Fibroblast of villous mesenchyme (primary cell): ENCODE results near the gene MCAM. TPM values are rescaled to one million over a fixed set of nuclear protein-coding genes. Genes with fewer than 3 reads are reported as not detected.

Source experiments
- DNase-seq: peaks from one replicate; pipeline ENCODE4 v3.0.0-alpha.2; 2010; ENCODE audit warnings: low read depth
- H3K4me3 ChIP-seq: 2 replicates; pipeline ENCODE4 v1.5.1; 2011; ENCODE audit warnings: low read depth, mild to moderate bottlenecking, low read length
- total RNA-seq: library from RNA; depleted of rRNA; stranded (reverse); fragments of >200 nt; gene quantifications from 2 replicates; pipeline ENCODE4 v1.2.3, GENCODE V29; 2012
- TF ChIP-seq, protein P1 (sequence below): IDR thresholded peaks from 2 replicates; pipeline ENCODE4 v1.5.1; 2012; ENCODE audit warnings: low read depth, mild to moderate bottlenecking, low read length; ENCODE audit not compliant: insufficient read depth

The MCAM gene, protein sequence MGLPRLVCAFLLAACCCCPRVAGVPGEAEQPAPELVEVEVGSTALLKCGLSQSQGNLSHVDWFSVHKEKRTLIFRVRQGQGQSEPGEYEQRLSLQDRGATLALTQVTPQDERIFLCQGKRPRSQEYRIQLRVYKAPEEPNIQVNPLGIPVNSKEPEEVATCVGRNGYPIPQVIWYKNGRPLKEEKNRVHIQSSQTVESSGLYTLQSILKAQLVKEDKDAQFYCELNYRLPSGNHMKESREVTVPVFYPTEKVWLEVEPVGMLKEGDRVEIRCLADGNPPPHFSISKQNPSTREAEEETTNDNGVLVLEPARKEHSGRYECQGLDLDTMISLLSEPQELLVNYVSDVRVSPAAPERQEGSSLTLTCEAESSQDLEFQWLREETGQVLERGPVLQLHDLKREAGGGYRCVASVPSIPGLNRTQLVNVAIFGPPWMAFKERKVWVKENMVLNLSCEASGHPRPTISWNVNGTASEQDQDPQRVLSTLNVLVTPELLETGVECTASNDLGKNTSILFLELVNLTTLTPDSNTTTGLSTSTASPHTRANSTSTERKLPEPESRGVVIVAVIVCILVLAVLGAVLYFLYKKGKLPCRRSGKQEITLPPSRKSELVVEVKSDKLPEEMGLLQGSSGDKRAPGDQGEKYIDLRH
- total RNA-seq, result 77.3 and 86.4 TPM in 2 replicates

GRCh38 chr11:119316729-119317591, at the start of gene MCAM:
Gene MCAM (minus strand): TSS chr11:119317130. CDS start chr11:119317101, 29 bp downstream.
- peak; percentile 45 for DNase-seq
- peak within 1 kb of the TSS; percentile 64 for H3K4me3 ChIP-seq
- TF ChIP-seq, protein P1, sequence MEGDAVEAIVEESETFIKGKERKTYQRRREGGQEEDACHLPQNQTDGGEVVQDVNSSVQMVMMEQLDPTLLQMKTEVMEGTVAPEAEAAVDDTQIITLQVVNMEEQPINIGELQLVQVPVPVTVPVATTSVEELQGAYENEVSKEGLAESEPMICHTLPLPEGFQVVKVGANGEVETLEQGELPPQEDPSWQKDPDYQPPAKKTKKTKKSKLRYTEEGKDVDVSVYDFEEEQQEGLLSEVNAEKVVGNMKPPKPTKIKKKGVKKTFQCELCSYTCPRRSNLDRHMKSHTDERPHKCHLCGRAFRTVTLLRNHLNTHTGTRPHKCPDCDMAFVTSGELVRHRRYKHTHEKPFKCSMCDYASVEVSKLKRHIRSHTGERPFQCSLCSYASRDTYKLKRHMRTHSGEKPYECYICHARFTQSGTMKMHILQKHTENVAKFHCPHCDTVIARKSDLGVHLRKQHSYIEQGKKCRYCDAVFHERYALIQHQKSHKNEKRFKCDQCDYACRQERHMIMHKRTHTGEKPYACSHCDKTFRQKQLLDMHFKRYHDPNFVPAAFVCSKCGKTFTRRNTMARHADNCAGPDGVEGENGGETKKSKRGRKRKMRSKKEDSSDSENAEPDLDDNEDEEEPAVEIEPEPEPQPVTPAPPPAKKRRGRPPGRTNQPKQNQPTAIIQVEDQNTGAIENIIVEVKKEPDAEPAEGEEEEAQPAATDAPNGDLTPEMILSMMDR, result no peak

GRCh38 chr11:119365071-119365591, 48.2 kb upstream of the MCAM start:
- no peak for DNase-seq
- TF ChIP-seq, protein P1, result no peak
- no peak overlapping the region for H3K4me3 ChIP-seq

DNA sequence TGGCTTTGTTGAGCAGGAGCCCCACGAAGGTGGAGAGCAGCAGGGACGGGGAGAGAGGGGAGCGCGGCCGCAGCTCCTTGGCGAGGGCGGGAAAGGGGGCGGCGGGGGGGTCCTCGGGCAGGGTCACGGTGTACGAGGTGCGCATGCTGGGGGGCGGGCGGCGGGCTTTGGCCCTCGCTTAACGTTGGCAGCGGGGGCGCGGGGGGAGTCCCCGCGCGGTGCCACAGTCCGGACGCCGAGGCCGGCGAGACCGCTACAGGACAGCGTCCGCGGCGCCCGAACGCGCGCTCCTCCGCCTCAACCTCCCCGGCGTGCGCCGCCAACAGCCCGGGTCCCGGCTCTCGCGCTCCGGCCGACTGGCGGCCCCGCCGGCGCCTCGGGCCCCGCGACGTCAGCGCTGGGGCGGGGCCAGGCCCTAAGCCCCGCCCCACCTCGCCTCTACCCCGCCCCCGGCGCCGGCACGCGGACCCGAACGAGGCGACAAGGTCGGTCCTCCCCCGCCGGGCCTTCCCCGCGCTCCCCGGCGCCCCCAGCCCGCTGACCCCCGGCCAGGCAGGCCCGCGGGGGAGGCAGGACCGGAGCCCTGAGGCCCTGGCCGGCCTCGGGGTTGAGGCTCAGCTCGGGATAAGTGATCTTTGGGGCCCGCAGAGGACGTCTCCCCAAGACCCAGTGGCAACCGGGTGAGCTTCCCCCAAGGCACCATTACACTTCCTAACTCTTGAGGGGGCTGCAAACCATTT, 47.1 kb upstream of the MCAM start:
- TF ChIP-seq, protein P1, result no peak
- H3K4me3 ChIP-seq, result peak overlapping the region; percentile 43
- DNase-seq, result peak; percentile 33

DNA sequence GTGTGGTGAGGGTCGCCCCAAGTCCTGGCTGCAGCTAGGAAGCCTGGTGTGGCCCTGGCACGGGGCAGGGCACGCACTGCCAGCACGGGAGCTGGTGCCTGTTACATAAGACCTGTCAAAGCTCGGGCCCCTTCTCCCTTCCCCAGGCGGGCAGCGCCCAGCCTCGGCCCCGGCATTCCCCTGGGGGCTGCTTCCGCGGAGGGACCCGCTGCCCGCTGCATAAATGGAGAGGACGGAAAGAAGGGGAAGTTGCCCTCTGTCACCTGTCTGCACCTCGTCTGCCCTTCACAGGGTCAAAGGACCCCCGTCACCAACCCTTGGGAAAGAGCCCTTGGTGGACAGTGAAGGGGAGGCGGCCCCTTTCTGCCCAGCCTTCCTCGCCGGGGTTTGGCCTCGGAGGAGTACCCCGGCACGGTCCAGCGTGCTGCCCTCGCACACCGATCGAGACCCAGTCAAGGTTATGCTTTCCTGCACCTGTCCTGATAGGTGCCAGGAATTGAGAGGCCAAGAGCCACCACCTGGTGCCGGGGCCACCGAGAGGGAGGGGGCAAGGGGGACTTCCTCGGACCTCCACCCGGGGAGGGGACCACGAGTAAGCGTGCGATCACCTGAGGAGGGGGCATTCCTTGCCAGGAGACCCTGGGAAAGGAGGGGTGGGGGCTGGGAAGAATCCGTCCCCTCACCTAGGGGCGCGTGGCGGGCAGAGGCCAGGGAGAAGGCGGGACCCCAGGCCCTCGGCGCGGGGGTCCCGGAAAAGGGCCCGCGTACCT, 46.3 kb upstream of the MCAM start:
- DNase-seq, result no peak
- peak overlapping the region; percentile 43 for H3K4me3 ChIP-seq
- TF ChIP-seq, protein P1, result no peak

DNA sequence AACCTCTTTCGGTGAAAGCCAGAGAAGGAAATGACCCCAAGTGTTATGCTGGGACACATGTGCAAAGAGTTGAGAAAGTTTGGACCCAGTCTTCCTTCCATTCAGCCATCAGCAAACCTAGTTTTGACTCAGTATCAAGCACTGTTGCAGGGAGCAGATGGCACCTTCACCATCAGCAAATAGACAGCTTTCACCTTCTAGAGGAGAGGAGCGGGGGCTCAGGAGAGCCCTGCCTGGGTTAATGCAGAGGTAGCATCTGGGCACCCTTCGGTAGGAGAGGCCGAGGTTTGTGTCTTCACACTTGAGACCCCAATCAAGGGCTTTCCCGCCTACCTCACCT, 45.8 kb upstream of the MCAM start:
- TF ChIP-seq, protein P1, result no peak
- DNase-seq, result no peak
- peak overlapping the region; percentile 43 for H3K4me3 ChIP-seq
